ENCODE measurements around the gene KRT8.
"Not testable (repeated sequence)": the region's sequence is repeated elsewhere in the genome, so short reads cannot be mapped to it uniquely, and the experiment has no call there.

The KRT8 gene

DNA sequence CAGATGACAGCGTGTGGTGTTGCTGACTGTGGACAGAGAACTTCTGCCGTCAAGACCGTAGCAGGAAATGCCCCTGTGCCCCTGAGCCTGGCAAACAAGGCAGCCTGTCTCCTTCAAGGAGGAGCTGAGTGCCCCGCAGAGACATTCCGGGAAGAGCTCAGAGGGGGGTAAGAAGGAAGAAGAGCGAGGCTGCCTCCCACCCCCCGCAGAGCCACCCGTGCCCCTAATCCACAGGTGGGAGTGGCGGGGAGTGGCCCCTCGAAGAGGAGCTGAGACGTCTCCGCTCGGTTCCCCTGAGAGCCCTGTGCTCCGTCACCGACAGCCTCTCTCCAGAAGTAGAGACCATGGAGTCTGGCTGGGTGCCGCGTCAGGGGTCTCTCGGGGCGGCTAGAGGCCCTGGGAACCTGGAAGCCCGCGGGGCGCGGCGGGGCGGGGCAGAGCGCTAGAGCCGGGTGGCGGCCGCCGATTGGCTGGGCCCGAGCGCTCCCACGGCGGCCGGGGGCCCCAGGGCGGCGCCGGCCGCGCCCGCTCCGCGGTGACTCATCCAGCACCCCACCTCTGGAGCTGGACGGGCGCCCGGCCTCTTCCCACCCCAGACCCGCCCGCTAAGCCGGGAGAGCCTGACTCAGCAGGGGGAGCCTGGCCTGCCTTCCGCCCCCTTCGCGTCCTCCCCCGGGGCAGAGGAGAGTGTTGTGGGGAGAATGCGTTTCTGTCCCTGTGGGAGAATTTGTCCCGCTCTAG, 30.9 kb downstream of the KRT8 start:
- DNase-seq: peak; percentile 93

GRCh38 chr12:52873513-52873831, 31.4 kb downstream of the KRT8 start:
- DNase-seq: no peak

GRCh38 chr12:52872644-52873389, 32.1 kb downstream of the KRT8 start:
- no peak for DNase-seq

DNA sequence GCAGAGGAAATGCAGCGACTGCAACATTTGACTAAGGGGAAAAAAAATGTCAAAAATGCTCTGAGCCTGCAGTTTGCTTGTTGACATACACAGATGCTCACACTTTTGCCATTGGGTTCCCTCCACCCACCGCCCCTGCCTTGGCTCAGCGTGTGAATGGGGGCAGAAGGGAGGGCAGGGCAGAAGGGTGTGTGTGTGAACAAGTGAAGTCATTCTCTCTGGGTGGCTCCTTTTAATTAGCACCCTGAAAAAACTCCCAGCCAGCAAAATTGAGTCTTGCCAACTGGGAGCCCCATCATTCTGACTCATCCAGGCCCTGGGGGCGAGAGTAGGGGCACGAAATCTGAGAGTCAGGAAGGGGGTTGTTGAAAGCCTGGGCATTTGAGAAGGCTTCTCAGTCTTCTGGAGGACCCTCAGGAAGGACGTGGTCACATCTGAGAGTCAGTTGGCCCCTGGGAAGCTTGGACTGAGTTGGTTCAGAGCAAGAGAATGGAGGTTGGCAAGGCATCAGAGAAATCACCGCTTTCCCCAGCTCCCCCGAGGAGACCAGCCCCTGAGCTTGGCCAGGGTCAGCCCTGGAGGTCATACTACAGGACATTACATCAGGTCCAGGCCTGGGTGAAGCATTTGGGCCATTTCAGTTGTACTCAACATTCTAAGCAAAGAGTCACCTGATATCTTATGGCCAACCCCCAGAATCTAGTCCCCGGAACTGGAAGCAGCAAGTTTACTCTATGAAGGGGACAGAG, 33.4 kb downstream of the KRT8 start:
- DNase-seq: peak; percentile 70

GRCh38 chr12:52870361-52871290, 34.2 kb downstream of the KRT8 start:
- no peak for DNase-seq

GRCh38 chr12:52867642-52868041, 37.2 kb downstream of the KRT8 start:
- no peak for DNase-seq

DNA sequence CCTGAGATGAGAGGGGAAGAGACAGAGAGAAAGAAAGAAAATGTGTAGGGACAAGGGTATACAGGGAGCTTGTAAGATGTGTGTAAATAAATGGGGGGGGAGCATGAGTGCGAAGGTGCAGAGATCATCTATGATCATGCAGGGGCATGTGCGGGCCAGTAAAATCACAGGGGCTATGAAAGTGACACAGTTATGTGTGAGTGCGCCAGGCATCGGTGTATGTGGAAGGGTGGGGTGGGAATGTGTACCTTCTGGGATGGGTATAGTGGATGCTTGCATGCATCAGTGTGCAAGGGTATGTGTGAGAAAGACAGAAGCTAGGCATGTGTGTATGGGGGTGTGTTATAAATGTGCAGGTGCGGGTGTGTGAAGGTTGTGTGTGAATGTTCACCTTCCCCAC, 37.7 kb downstream of the KRT8 start:
- DNase-seq: no peak

- no peak for DNase-seq
Measured at GRCh38 chr12:52865090-52865944, 39.6 kb downstream of the KRT8 start.

DNA sequence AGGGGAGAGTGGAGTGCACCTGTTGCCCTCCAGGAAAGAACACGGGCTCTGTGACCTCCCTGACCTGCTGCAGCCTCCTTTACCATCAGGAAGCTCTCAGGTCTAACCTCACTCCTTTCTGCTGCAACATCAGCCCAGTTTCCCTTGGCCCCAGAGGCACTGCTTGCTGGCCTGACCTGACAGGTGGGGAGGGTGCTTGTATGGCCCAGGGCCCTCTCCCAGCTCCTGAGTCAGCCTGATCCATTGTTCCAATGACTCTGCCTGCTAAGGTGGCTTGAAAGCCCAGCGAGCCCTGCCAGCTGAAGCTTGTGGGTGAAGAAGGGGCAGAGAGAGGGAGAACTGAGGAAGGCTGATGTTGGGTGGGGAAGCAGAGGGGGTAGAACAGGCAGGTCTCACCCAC, 42.9 kb downstream of the KRT8 start:
- DNase-seq: no peak

GRCh38 chr12:52861511-52861910, 43.4 kb downstream of the KRT8 start:
- no peak for DNase-seq

DNA sequence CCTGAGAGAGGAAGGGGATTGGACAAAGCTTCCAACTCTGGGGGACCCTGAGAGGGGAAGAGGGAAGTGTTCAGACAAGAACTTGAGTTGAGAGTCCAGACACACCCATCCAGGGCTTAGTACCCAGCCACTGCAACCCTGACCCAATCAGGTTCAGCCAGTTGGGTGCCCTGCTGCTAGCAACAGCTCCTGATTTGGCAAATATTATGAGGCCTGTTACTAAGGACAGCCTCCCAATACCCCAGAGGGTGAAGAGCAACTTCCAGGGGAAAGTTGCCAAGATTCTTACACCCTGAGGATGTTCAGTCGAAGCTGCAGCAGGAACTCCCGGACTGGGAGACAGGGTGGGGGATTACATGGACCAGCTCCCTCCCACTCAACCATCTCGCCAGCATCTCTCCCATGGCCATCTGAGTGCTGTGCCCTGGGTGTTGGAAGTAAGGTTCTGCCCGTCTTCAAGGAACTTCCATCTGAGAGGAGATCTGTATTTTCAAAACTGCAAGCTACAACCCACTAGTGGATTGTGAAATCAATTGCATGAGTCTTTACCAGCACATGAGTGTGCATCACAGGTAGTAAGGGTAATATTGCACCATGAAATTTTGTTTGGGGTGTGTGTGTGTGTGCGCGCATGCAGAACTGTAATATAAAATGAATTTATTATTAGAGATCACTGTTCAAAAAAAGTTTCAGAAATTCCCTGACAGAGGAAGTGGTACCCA, 44.6 kb downstream of the KRT8 start:
- no peak for DNase-seq

DNA sequence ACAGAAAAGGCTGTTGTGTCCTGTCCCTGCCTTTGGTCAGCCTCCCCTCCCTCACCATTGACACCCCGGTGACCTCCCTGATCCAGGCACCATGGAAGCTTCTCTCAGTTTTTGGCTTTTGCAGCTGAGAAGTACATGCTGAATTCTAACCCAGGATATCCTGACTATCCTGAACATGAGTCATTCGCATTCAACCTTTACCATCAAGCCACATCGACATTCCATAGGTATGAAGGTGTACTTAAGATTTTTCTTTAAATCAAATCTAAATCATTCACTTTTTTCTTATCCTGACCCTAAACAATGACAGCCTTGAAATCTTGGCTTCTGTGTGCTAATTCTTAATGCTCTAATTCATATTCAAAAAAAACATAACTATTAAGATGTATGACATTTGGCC, 47.4 kb downstream of the KRT8 start:
- DNase-seq: no peak

DNA sequence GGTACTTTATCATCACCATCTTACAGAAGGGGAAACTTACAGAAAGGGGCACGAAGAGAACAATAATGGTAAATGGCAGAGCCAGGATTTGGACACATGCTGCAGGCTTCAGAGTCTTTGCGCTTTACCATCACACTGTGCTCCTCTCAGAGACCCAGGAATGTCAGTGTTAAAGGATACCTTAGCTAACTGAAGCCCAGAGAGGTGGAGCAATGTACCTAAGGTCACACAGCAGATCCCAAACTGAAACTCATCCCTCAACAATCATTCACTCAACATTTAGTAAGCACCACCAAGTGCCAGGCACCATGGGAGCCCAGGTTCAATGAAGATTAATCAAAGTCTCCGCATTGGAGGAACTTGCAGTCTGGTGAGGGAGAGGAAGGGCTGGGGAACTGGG, 48.1 kb downstream of the KRT8 start:
- DNase-seq: no peak

- not testable (repeated sequence) for DNase-seq
Measured at GRCh38 chr12:52856077-52856476, 48.8 kb downstream of the KRT8 start.

GRCh38 chr12:52851787-52852186, 53.1 kb downstream of the KRT8 start:
- no peak for DNase-seq

DNA sequence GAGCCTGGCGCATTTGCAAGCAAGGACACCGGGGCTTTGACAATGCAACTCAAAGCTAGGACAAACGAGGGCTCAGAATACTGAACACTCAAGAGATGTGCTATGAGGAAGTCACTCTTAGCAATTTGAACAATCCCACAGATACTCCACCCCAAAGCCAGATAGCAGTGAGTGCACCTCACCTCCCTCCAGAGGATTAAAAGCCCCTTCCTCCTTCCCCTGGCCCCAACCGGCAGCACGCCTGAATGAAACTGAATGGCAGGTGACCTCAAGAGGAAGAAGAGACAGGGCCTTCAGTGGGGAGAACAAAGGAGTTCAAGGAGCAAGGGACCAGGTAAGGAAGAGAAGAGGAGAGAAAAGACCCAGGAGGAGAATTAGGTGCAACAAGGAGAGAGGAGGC, 54.2 kb downstream of the KRT8 start:
- DNase-seq: no peak

DNA sequence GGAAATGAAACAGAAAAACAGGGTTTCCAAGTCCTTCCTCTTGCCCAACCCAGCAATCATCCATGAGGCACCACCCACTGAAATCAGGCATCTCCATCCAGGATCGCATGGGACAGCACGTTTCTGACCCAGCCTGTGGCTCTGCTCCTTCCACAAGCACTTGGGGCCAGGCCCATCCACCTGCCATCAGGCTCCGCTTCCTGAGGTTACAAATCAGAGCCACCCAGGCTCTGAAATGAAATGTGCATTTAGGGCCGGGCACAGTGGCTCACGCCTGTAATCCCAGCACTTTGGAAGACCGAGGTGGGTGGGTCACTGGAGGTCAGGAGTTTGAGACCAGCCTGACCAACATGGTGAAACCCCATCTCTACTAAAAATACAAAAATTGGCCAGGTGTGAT, 55.4 kb downstream of the KRT8 start:
- no peak for DNase-seq

GRCh38 chr12:52848661-52849255, 56.1 kb downstream of the KRT8 start, which contains the start of gene KRT78:
KRT78 (minus strand) TSS chr12:52848994; CDS start chr12:52848930, 64 bp downstream.
- DNase-seq: no peak

DNA sequence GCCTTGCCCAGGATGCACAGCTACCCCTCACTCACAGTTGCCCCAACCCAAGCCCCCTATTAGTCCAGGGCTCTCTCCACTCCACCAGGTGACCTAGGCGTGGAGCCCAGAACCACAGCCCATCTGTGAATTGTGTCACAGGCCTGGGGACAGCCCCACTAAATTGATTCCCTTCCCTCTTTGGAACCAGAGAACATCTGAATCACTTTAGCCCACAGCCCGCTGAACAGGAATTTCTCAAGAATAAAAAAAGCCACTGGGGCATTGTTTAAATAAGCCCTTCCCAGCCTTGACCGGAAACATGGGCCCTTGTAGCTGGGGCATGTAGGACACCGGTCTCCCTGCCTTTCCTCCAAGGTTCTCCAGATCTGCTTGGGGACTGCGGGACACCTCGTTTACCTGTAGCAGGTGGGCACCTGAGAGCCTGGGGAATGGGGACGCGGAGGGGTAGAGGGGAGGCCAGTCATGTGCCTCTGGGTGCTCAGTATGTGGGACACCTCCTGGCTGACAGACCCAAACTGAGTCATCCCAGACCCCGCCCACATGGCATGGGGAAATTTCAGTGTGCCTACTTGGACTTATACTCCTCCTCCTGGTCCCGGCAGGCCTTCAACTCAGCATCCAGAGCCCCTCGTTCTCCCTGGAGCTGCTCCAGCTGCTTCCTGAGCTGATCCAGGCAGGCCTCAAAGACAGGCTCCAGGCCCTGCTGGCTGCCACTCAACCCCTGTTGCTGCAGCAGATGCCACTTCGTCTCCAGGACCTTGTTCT, 57.4 kb downstream of the KRT8 start:
- DNase-seq: no peak
